Fibroblast of skin of right quadriceps (primary cell): Measurements from ENCODE around the gene ALDH1A1.
"Not testable (repeated sequence)": the region's sequence is repeated elsewhere in the genome, so short reads cannot be mapped to it uniquely, and the experiment has no call there.

Source experiments
- DNase-seq: peaks from one replicate; pipeline ENCODE4 v3.0.0-alpha.2; 2013

ALDH1A1 gene

DNA sequence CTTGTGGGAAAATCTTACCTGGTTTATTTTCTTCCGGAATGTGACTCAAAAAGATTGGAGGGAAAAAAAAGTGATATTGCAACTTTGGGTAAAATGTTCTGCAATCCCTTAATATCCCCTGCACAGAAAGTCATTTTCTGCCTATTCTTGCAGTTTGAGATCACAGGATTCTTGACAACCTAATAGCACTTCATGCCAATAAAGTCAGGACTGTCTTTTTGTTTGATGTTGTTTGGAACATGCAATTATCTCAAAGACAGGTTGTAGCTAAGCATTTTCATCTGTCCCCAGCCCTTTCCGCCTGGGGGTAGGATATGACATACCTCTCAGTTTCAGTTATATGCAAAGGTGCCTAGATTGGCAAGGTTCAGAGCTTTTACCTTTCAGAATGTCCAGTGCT, 63.9 kb downstream of the ALDH1A1 start:
- no peak for DNase-seq

DNA sequence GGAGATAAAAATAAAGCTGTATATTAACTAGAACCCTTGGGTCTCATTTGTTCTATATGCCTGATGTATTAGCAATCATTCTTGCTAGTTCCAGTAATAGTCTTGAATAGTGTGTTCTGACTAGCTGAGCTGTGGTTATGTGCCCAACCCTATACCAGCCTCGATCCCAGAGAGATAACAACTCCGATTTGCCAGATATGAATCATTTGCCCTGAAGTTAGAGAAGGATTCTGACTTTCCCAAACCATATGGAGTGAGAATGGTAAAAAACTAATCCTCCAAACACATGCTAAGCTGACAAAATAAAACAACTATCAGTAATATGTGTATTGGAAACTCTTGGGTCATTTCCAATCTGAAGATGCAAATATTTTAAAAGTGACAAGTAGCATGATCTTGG, 64.8 kb downstream of the ALDH1A1 start:
- DNase-seq = no peak

DNA sequence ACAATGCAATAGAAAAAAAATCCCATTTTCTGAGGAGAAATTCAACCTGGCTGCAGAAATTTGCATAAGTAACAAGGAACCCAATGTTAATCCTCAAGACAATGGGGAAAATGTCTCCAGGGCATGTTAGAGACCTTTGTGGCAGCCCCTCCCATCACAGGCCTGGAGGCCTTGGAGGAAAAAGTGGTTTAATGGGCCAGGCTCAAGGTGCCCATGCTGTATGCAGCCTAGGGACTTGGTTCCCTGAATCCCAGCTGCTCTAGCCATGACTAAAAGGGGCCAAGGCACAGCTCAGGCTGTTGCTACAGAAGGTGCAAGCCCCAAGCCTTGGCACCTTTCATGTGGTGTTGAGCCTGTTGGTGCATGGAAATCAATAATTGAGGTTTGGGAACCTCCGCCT, 66.5 kb downstream of the ALDH1A1 start:
- DNase-seq = no peak

DNA sequence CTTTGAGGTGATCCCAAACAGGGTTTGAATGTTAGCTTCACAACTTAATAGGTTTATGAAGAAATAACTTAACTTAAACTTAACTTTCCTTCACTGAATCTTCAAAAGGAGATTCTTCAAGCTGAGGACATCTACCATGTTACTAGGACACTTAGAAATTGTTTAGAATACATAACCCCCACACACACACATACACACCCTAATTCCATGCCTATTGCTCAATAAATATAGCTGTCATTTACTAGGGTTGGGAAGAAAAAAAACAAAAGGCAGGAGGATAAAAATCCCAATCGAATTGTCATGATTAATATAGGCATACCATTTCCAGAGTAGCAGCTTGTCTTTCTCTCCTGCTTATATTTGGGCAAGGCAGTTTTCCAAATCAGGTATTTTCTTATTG, 68.3 kb downstream of the ALDH1A1 start:
- DNase-seq = no peak

DNA sequence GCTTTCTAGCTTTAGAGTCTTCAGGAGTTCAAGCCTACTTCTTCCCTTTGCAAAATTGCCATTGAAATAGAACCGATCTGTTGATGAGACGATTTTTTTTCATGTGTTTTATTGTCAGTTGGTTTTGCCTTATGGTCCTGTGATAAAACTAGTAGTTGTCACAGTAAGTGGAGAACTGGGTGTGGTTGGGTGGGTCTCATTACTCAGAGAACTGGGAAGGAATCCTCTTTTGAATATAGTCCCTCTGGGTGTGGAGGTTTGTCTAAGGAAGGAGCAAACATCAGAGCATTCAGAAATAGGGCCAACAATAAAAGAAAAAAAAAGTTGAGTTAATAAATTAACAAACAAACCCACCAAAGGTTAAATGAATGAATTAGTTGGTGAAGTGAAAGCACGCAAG, 69.0 kb downstream of the ALDH1A1 start:
- DNase-seq = no peak

DNA sequence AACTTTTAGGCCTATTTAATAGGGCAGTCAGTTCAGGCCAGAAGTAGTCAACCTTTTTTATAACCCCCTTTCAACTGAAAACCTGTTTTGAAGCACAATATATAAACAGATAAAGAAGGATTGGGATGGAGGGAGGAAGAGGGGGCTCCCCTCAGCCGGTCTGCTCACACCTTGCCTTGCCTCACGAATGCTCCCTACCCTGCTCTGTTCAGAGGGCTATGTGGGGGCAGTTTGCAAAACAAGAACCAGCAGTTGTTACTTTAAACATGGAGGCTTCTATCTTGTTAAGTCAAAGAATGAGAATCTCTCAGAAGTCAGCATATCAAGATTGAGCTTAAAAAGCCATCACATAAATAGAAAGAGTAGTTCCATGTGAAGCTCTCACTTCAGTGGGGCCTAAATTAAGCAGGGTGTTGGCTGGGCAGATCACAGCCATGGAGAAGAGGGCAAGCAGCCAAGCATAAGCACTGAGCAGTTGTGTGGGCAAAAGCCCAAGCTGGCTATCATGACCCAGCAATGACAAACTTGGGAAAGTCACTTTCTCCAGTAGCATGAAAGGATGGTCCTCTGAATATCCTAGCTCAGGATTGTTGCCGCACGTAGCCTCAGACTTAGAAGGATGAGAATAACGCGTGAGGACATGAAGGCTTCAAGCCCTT, 70.6 kb downstream of the ALDH1A1 start:
- DNase-seq = no peak

DNA sequence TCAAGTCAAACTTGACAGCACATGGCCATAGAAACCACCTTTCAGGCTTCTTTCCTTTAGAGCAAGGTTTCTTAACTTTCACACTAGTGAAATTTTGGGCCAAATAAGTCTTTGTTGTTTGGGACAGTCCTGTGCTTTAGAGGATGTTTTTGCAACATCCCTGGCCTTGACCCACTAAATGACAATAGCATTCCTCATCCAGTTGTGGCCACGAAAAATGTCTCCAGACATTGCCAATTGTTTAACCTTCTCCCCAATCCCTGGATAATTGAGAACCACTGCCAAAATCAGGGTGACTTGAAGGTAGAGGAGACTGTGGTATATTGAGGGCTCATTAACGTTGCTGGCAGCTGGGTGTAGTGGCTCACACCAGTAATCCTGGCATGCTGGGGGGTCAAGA, 72.0 kb downstream of the ALDH1A1 start:
- no peak for DNase-seq

DNA sequence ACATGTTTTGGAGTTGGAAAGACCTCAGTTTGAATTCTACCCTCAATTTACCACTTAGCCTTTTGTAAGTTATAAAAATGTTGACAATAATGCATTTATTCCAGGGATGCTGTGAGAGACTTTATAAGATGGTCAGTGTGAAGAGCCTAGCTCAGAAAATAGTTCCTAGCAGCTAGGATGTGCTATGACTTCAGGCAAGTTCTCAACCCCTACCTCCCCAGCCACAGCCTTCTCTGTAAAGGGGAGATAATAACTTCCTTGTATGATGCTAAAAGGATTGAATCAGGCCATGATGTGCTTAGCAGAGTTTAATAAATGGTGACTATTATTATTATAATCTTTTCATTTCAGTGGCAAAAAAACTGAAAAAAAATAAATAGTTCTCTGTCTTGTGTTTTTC, 77.6 kb downstream of the ALDH1A1 start:
- no peak for DNase-seq

DNA sequence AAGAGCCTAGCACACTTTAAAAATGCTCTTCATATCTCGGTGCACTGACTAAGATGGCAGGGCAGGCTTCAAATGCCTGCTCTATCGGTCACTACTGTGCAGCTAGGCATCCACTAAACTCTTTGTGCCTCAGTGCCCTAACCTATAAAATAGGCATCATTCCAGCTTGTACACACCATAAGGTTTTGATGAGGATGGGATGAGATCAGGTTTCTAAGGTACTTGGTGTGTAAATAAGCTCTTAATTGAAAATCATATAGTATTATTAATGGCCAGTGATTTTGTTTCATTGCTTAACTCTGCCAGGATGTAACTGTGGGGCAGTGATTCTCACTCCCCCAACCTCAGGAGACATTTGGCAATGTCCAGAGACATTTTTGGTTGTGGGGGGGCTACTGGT, 78.5 kb downstream of the ALDH1A1 start:
- DNase-seq = no peak

DNA sequence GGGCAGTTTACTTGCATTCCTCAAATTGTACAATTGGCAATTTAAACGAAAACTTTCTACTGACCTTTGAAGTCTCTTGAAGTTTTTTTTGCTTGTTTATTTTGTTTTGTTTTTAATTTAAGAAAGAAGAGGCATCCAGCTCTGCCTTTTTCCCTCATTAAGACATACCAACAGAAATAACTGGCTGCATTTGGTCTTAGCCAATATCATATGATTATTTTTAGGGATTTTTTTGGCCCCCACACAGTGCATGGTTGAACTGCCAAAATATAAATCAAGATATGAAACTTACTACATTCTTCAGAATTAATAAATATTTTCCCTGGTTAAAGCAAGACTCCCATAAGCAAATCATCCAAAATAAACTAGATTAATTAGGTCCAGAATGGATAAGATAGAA, 79.4 kb downstream of the ALDH1A1 start:
- DNase-seq = no peak

DNA sequence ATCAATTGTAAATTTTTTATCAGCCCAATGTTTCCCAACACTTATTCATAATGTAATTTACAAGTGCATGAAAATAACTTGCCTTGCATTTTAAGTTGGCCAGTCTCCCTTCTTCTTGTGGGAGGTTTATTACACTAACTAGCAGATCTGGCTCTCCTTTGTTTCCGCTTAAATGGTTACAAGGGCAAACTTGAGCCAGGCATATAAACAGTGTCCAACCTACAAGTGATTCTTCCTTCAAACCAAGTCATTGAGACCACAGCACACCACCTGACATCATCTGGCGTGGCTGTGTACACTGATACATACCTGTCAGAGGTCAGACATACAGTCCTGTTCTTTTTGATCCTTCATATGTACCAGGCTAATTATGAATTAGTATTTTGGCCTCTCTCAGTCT, 80.1 kb downstream of the ALDH1A1 start:
- DNase-seq = no peak

DNA sequence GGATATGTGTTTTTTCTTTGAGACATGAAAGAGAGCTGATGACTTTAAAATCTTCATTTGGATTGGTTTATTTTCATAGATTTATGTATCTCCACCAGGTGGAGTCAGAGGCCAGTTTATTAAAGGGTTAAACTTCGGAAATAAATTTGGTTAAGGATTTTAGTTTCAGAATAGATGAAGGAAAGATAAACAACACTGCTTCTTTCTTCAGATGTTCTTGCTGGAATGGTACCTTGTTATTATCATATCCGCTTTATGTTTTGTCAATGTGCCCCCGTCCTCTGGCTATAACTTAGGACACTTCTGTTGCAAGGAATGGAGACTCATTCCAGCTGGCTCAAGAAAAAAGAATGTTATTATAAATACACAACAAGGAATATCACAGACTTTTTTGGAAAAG, 81.2 kb downstream of the ALDH1A1 start:
- DNase-seq = peak; percentile 16

DNA sequence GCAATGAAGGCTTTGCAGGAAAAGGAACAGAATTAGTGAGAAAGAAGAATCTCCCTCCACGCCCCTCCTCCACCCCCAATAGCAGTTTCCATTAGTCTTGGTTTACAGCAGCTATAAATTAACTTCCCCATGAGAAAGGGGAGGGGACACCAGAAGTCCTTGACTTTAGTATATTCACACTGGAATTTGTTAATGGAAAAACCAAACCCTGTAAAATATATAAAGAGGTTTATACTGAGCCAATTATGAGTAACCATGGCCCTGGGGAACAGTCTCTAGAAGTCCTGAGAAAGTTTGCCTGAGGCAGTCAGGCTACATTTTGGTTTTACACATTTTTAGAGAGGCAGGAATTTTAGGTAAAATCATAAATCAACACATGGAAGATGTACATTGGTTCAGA, 88.5 kb downstream of the ALDH1A1 start:
- peak; percentile 13 for DNase-seq

DNA sequence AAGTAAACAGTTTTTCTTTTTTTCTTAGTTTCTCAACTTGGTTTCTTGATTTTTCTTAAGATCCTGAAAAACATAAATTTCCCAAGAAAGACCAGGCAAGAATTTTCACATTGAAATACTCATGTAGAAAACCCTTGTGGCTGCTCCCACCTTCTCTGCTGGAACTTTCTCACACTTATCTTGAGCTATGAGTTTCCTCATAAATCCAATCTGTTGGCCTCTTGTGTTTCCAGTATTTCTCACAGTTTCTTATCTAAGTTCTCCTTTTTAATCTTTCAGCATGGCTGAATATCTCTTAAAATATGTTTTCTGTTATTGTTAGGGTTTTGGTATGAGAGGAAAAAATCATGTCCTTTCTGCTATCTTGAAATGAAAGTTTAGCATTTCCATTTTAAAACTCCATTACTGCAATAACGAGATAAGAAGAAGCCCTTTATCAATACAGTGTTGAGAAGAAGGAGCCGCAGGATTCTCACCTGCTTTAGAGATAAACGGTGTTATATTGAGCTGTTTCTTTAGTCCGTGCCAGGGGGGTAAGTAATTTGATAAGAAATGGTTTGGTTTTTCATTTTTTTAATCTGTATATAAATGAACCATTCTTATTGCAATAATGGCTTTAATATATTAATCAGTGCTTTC, 89.3 kb downstream of the ALDH1A1 start:
- DNase-seq = no peak

DNA sequence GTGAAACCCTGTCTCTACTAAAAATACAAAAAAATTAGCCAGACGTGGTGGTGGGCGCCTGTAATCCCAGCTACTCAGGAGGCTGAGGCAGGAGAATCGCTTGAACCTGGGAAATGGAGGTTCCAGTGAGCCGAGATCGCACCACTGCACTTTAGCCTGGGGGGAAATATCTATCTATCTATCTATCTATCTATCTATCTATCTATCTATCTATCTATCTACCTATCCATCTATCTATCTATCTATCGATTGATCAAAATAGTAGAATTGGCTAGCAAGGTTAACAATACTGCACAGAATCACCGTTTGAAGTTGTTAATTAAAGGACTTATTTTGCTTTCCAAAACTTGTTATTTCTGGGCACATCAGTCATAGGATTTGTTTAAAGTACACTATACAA, 90.1 kb downstream of the ALDH1A1 start:
- not testable (repeated sequence) for DNase-seq

DNA sequence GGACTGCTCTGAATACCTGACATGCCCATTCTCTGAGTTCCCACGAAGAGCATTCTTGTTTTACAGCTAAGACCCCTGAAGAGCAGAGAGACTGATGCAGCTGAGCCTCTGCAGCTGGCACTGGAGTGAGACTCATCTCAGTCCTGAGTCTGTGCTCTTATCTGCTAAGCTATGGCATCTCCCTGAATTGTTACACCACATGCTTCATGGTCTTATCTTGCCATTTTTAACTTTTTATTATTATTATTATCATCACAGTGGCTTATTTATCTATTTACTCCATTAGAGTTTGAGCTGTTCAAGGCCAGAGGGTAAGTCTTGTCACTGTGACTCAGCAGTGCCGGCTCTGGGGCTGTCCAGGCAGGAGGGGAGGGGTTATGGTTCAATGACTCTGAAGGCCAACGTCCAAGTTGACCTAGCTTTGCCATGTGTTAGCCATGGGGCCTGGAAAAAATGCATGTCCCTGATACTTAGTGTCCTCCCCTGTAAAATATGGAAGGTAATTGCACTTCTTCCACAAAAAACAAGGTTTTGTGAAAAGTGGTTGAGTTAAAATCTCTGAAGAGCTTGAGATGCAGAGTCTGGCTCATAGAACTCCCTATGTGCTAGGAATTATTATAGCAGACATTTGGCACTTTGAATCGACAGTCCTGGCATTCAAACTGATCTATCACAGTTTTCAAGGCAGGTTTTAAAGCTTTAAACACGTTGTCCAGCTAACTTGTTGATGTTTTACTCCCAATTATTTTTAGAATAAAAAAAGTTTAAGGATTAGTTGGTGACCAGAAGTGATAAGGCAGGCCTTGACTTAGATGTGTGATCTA, 94.6 kb downstream of the ALDH1A1 start:
- no peak for DNase-seq

DNA sequence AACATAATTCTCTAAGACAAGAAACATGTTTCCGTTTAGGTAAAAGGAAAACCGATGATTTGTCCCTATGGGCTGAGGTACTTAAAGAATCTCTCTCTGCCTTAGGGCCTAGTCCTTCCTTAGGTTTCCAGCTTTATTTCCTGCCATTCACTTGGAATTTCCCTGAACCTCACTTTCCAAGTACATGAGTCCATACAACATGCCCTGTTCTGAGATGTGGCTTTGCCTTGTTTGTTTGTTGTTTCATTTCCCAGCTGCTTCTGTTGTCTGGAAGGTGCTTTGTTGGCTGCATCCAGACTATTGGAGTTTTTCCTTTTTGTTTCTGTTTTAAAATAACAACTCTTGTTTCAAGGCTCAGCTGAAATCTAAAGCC, 95.2 kb downstream of the ALDH1A1 start:
- DNase-seq = no peak

DNA sequence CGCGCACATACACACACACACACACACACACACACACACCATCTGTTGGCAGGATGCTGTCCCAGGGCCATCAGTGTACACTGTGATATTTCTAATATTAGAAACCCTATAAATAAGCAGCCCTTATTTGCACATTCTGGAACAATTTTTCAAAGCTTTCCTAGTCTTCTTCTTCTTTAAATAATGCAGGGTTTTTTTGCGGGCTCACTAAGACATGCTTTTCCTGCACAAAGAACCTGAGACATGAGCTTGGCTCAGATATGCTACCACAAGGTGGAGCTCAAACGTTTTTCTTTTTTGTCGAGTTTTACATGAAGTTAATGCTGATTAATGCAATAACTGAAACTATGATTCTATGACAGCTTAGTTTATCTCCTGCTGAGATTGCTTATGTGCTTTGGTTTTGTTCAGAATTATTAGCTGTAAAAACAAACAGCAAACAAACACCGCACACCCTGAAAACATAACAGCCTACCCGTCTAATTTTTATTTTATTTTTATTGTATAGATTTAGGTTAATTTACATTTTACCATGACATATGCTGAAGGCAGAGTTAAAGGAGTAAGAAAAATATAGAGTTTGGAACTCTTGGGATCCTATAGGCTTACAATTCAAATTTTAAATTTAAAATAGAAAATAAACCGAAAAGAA, 95.8 kb downstream of the ALDH1A1 start:
- DNase-seq = peak; percentile 61

DNA sequence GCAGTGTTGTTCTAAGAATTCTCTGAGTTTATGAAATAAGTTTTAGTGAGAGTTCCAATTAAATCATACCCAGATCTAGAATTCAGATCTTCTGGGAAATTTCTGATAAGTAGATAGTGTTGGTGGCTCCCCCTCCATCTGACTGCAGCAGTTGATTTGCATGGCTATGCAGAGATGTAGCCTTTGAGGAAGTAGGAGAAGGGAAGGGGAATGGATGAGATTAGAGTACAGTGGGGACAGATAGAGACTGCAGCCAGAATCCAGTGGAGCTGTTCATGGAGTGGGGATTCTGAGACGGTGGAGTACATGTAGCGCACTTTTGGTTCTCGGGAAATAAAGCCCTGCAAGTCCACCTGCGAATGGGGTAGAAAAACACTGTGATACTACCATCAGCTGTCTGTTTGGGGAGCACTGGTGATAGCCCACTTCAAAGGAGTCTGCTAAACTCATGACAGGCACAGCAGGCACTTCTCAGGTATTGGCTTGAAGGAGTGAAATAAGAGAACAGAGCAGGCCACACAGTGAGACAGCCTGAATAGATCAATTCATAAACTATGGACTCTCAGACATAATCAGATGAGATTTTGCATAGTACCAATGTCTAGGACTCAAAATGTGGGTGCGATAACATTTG, 96.8 kb downstream of the ALDH1A1 start:
- DNase-seq = no peak

DNA sequence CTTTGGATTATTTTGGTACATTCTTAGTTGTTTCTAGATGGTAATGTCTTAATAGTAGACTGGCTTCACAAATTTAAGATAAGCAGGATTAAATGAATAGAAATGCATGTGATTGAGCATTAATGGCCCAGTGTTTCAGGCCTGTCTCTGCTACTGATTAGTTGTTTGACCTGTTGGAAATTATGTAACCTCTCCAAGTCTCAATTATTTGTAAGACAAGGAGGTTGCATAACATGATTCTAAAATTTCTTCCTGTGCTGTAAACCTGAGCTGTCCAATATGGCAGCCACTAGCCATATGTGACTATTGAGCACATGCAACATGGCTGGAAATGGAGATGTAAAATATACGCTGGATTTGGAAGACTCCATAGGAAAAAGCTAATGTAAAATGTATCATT, 97.5 kb downstream of the ALDH1A1 start:
- DNase-seq = no peak
